Measurements from ENCODE around the gene CMIP.

DNA sequence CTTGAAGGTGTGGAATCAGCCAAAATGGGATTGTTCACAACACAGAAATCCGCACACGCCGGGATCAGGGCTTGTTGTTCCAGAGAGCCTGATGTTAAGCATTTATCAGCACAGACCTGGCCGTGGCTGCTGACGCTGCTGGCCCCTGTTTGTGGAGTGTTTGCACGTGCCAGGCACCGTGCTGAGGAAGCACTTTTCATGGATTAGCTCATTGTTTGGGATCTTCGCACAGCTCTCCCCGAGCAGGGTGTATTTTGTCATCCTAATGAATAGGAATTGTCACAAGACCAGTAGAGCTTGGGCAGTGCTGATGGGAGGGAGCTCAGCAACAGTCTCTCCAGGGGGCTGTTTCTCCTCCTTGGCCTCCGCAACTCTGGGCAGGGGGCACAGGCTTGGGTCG lies 174.1 kb downstream of the CMIP start:
- TF ChIP-seq, protein P1, sequence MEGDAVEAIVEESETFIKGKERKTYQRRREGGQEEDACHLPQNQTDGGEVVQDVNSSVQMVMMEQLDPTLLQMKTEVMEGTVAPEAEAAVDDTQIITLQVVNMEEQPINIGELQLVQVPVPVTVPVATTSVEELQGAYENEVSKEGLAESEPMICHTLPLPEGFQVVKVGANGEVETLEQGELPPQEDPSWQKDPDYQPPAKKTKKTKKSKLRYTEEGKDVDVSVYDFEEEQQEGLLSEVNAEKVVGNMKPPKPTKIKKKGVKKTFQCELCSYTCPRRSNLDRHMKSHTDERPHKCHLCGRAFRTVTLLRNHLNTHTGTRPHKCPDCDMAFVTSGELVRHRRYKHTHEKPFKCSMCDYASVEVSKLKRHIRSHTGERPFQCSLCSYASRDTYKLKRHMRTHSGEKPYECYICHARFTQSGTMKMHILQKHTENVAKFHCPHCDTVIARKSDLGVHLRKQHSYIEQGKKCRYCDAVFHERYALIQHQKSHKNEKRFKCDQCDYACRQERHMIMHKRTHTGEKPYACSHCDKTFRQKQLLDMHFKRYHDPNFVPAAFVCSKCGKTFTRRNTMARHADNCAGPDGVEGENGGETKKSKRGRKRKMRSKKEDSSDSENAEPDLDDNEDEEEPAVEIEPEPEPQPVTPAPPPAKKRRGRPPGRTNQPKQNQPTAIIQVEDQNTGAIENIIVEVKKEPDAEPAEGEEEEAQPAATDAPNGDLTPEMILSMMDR (IDR thresholded peaks at IDR 0.05): no peak
- TF ChIP-seq EZH2 (IDR thresholded peaks at IDR 0.05): no peak

Data from neural progenitor cell (in vitro differentiated cells).